ENCODE data around the gene EFEMP1.

The EFEMP1 gene, protein sequence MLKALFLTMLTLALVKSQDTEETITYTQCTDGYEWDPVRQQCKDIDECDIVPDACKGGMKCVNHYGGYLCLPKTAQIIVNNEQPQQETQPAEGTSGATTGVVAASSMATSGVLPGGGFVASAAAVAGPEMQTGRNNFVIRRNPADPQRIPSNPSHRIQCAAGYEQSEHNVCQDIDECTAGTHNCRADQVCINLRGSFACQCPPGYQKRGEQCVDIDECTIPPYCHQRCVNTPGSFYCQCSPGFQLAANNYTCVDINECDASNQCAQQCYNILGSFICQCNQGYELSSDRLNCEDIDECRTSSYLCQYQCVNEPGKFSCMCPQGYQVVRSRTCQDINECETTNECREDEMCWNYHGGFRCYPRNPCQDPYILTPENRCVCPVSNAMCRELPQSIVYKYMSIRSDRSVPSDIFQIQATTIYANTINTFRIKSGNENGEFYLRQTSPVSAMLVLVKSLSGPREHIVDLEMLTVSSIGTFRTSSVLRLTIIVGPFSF

DNA sequence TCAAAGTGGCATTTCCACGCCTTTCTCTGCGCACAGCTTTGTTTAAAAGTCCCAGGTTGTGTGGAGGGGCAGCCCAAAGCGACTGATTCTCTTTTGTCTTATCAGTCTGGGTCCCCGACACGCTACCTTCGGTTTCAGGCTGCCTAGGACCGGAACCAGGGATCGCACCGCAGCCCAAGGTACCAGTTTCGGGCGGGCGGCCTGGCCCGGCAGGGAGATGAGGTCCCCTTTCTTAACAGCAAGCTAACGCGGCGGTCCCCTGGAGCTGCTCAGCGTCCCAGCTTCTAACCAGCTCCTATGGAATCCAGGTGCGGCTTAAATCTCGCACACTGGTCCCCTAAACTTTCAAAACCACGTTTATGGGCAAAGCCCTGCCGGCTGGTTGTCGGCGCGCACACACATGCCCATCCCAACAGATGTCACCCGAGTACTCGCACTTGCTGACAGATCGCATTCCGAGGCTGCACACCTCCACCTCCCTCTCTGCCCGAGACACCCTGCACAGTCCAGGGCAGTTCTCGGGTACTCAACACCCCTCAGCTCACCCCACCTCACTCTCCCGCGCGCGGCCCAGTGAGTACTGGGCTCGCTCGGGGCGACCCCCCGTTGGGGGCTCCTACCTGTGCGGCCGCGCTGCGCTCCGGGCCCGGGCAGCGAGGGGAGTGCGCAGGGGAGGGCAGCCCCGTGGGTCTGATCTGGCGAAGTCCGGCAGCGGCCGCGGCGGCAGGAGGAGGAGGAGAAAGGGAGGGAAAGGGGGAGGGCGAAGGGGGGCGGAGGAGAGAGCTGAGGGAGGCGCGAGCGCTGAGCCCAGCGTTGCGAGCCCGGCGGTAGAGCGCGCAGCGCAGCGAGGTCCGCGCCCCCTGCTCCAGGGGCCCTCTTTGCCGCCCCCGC lies at the start of gene EFEMP1:
TSS of gene EFEMP1 (minus strand) at position 692 of the 891 bp plus-strand sequence. CDS start 1,342 bp downstream, outside the sequence.
- DNase-seq = no peak

DNA sequence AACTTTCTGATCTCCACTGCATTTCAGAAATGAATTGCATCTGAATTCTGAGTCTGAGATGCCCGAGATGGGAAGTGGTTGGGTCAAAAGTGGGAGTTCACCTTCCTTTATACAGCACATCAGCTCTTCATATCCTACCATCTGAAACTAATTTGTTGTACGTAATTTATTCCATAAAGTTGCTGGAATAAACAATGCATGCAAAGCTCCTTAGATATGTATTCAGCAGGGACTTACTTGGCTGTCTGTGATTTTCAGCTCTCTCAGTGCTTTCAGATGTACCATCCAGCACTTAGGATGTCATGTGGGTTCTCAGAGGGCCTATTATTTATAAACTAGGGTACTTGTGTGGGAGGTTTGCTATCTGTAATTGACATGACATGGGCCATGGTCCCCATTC lies 46.9 kb upstream of the EFEMP1 start:
- DNase-seq = no peak

DNA sequence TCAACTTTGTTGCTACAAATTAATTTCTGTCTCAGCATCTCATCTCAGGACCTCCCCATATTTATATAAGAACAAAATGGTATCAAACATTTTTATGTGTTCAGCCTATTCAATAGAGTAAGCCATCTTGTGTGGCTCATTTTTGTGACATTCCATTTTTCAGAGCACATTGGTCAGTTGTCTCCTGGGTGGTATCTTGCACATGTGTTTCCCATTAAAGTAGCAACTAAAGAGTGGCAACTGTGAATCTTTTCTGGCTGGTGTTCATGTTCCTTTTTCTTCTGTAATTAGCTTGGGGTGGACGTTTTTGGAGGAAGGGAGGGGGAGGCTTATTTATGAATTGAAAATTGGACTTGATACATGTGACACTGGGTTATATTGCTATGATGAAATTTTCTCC lies 45.4 kb upstream of the EFEMP1 start:
- DNase-seq = no peak

DNA sequence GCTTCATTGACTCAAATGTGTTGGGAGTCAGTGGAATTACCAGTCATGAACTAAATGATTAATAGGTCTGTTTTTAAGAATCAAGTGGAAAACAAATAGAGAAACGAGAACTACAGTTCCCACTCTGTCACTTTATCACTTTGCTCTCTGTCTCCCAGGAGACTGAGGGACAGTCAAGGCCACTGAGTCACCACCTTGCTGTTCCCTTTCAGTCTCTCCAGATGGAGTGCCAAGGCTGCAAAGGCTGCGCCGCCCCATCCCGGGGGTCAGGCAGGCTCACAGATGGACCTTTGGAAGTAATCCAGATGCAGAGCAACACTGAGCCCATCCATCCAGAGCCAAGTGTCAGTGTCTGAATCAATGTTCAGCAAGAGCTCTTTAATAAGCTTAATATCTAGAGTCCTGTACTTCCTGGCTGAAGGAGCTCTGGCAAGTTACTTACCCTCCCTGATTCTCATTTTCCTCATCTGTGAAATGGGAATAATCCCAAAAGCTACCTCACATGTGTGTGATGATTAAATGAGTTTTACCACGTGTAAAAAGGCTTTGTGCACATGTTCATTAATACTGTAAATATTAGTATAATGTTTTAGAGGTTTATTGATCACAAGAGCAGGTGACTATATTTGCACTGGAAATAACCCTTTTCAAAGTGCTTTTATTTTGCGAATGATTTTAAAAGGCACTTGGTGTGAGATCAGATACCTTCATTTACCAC lies 43.0 kb upstream of the EFEMP1 start:
- no peak for DNase-seq

DNA sequence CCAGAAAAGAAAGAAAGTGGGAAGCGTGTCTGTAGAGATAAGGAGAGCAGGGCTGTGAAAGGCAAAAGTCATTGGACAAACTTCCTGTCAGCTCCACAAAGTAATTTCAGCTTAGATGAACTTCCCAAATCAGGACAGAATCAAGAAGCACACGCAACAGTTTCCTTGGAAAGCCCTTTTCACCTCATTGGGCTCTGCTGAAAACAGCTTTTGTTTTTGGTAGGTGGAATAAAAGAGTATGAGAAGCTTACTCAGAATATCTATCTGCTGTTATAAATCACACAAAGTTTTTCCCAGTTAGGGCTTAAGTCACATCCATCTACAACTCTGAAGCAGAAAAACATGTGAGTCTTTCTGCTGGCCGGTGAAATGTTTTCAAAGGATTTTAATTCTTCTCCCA lies 42.4 kb upstream of the EFEMP1 start:
- DNase-seq = no peak

DNA sequence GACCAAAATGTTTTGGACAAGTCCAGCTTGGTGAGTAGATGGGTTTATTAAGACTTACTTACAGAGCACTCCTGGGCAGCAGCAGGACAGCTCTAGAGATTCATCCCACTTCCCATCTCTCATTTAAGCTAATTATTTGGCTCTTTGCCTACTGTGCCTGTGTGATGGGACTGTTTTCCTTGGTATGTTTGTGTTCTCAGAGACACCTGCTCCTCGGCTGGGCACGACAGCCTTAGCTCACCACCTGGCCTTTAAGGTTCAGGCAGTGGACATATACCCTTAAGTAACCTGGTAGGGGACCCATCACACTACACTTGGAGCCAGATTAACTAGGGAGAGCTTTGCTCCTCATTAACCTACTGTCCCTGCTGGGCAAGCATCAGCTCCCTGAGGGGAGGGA lies 41.7 kb upstream of the EFEMP1 start:
- DNase-seq = no peak

DNA sequence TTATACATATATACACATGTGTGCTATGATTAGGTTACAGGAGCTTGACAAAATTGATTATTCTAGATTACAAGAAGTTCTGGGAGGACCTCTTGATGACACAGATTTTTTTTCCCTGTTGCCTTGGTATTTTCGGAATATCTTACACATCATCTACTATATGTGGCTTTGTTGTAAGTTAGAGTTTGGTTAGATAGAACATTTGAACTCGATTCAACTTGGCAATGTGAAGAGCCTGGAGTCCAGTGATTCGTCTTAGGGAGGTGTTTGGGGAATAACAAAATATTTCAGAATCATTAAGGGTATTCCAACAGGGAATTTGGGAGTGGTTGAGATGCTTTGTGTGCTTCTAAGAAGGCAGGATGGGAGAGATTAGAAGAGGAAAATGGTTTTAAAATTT lies 39.3 kb upstream of the EFEMP1 start:
- no peak for DNase-seq

DNA sequence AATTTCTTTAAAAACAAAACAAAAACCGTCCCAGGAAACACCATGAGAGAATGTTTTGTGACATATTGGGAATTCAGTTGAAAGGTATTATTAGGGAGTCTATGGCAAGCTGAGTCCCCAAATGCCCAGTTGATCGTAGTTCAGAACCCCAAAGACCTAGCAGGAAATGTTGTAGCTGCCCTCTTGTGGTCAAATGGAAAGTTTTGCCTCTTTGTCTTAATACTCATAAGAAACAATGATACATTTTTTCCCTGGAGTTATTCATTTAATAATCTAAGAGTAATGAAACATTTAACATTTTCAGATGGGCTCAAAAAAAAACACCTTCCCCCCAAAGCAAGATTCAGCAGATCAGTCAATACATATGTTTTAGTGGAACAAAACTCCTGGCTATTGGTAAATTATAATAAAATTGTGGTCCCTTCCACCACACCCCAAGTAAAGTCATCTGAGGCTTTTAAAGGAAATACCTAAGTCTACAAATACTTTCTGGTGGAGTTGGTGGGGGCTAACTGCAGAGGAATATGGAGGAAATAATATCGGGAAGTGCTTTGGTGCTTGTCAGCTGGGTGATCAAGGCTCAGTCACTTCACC lies 37.8 kb upstream of the EFEMP1 start:
- no peak for DNase-seq

DNA sequence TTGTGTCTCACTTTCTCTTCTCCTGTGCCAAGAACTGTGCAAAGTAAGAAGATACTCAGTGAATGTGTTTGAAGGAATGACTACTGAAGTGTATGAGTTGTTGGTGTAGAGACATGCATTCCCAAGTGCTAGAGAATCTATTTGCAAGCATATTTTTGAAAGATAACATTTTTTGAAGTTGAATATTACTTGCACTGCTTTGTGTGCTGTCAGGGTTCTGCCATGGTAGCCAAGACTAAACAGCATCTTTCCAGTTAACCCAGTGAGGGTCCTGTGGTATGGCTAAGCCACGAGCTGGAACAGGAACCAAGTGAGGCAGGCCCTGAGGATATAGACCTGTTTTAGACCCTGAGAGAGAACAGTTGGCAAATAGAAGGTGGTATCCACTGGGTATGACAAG lies 35.2 kb upstream of the EFEMP1 start:
- no peak for DNase-seq

DNA sequence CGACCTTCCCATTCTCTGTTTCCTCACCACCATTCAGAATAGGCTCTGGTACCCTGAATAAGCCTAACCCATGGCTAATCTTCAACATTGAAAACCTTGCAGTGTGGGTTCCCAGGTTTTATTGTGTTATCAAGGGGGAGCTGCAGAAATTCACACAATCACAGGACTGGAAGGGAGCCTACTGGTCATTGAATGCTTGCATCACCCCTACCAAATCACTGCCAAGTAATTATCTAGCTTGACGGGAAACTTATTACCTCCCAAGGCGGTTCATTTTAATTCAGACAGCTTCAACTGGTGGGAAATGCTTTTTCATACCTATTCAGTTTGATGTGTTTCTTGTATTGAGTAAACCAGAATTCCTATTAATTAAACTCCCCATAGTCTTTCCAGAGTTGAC lies 33.6 kb upstream of the EFEMP1 start:
- no peak for DNase-seq

DNA sequence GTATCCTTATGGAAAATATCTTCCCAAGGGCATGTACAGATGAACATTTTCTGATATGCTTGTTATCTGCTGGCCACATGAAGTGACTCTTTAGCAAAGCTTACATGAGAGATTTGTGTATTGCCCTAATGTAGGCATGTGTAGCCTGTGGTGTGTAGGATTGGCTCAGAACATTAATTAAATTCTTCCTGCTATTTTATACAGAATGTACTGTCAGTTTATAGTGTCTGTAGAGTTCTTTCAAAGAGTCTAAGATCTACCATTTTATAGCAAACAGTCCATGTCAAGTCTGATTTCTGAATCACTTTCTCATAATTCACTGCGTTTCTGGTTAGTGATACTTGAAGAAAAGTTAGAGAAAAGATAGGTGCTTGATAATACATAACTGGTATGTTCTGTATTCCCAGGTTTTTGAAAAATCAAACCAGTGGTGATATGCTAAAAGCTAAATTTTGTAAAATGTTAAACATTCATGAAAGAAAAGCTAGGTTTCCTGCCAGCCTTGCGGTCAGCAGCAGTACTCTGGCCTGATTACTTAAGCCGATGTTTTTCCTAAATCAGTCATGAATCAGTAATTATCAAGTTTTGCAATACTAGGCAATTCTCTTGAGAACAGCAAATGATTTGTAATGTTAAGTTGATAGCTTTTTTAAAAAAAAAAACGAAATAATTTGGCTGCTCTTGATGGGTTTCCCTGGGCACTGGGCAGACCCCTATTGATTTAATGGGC lies 30.9 kb upstream of the EFEMP1 start:
- DNase-seq = no peak

DNA sequence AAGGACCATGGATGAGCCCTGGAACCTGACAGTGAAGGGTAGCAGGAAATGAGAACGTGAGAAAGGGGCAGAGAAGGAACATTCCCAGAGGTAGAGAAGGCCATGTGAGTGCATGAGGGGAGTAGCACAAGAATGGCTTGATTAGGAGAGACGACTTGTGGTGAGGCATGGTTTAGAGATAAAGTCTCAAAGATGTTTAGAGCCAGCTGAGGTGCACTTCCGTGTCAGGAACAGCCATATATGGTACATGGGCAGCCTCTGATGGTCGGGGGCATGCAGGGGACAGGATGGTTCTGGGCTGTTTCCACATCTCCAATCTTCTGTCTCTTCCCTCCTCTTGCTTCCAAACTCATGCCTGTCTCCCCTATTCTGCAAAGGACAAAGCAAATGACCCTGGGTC lies 28.8 kb upstream of the EFEMP1 start:
- no peak for DNase-seq

DNA sequence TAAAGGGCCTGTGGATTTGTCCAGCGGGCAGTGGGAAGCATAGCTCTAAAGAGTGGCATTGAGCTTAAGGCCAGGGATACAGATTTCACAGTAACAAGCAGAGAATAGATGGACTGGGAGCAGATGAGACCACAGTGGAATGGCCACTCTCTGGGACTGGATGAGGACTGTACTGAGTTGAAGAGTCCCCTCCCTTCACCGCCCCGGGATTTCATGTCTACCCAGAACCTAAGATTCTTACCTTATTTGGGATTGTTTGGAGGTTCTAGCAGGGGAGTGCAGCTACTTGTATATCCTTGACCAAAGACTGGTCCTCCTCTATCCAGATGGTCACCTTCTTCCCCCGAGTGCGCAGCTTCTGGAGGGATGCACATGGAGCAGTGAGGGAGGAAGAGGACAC lies 28.0 kb upstream of the EFEMP1 start:
- DNase-seq = no peak

DNA sequence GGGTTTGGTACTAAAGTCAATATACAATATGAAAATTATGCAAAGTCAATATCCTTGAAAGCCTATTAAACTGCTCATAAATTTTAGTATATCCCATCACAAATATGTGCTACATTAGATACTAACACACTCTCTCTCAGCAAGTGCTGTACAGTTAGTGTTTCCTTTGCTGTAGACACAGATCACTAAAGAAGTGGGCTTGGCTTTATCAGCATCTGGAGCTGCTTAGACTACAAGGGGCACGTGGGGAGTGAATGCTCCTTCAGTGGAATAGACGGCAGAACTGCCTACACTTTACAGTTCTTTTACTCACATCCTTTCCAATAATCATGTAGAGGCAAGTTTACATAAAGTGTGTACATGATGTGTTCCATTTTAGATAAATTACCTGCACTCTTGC lies 26.0 kb upstream of the EFEMP1 start:
- no peak for DNase-seq

DNA sequence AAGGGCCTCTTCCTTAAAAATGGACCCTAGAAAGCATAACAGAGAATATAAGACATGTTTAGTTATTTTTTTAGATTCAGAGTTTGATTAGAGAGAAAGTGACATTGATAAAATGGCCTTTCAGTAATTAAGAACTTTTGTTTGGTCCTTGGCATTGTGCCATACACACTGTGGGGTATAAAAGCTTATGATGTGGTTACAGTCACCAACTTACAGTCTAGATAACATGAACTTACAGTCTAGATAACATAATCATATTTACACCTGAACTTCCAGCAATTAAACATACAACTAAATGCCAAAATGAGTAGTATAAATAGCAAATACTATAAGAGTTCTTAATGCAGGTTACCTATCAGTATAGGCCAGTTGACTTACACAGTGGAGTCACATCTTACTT lies 25.6 kb upstream of the EFEMP1 start:
- no peak for DNase-seq

DNA sequence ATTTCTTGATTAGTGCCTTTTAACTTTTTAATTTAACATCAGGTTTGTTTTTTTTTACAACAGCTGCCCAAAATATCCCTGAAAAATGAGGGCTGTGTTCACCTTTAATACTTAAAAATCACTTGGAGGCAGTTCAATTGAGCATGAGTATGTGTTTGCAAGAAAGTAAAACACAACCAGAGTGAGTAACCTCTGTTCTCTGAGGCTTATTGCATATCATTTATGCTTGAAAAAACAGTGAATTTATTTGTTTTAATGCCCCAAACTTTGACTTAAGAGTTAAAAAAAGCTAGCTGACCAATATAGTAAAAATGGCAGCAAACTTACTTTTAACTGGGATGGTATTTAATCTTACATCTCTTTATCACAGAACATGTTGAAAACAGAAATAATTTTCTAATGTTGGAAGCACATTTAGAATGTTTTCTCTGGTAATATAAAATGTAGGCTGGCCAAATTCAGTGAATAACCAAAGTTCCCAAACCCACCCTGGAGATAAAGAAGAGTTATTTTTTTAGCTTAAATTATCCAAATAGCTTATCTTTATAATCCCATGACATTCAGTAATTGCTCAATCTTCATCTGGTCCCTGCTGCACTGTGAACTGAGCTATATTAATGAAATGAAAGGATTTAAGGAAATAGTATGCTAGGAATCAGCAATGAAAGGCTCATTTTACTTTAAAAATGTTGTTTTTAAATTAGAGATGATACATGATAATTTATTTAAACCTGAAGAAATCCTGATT lies 24.8 kb upstream of the EFEMP1 start:
- no peak for DNase-seq

DNA sequence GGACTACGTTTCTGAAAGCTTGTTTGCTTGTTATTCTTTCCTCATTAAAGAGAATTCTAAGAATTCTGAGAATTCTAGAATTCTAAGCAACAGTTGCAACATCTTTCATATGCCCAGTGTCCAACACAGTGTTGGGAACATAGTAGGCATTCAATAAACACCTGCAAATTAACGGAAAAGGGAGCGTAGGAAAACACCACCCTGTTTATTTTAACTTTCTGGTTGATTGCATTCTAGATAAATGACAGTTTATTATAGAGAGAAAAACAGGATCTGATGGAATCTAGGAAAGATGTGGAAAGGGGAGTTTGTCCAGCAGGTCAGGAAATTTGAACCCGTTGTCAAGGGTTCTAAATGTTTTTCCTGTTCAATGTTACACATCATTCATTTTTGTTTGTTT lies 24.2 kb upstream of the EFEMP1 start:
- DNase-seq = no peak

DNA sequence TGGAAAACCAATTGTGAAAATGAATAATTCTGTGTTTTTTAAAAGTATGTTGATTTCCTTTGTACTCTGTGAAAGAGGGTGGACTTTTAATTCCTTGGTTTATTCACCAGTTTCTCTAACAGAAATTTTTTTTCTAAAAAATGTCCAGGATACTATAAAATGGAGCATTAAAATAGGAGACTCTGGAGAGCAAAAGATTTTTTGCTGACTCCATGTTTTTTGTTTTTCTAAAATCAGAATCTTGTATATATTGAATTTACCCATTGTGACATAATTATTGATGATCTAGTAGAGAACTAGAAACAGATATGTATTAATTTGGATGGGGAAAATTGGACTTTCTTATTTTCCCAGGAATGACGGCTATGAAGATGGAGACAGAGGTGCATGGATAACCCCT lies 23.2 kb upstream of the EFEMP1 start:
- no peak for DNase-seq

DNA sequence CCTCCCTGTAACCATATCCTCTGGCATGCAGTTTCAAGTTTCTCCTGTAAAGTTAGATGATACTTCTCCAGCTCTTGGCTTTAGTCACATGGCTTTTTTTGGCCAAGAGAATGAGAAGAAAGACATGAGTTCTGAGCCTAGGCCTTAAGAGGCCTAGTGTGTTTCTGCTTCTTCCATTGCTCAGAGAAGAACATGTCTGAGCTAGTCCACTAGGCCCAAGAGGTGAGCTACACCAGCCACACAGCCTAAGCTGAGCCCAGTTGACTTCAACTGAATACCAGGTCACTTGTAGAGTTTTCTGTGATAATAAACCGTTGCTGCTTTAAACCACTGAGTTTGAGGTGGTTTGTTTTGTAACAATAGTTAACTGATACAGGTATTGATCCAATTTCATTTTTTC lies 19.9 kb upstream of the EFEMP1 start:
- DNase-seq = no peak

DNA sequence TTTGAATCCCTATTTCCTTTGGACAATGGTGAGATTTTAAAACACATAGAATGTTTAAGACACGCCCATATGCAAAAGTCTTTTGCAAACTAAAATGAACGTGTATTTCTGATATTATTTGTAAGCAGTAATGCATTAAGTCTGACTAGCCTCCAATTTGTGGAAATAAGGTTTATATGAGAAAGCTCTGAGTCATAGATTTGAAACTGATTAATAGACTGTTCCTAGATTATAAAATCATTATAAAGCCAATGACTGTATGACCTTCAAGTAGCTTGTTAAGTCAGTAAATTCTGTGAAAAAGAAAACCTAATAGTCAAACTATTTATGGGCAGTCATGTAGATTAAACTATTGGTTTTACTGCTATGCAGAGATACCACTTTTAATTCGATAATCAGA lies 12.8 kb upstream of the EFEMP1 start:
- DNase-seq = no peak

DNA sequence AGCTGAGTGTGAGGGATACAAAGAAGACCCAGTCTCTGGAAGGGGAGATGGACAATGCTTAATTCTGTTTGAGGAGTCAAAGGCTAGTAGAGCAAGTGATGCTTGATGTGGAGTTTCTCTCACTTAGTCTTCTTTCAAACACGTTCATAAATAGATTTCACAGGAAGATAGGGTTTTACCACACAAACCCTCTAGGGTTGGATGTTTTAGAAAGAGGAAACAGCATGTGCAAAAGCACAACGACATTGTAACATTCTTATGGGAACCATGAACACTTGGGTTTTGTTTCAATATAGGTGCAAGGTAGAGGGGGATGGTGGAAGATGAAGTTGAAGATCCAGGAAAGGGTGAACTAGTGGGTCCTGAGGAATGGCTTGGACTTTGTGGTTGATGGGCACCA lies 10.8 kb upstream of the EFEMP1 start:
- no peak for DNase-seq

DNA sequence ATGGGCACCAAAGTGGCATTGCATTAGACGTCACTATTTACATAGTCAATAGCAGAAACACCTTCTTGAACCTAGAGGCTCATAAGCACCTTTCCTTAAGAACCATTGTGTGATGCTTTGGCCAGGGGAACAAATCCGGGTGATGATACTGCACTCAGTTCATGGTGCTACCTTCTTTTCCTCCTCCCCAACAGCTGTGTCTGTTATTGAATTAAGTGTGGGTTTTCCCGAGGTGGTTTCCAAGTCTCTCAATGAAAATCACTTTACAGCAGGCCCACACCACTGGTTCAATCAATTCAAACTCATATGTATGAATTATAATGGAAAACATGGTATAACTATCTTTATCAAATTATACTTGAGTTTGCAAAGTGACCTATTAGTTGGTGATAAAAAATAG lies 9.3 kb upstream of the EFEMP1 start:
- DNase-seq = no peak

Measured in activated T-cell treated with anti-CD3 and anti-CD28 coated beads, Interleukin-2, amount 50 U/mL, for 1 hour (primary cell).